ENCODE results near the gene MYPOP.
"Not testable (repeated sequence)": the region's sequence is repeated elsewhere in the genome, so short reads cannot be mapped to it uniquely, and the experiment has no call there.

MYPOP gene

DNA sequence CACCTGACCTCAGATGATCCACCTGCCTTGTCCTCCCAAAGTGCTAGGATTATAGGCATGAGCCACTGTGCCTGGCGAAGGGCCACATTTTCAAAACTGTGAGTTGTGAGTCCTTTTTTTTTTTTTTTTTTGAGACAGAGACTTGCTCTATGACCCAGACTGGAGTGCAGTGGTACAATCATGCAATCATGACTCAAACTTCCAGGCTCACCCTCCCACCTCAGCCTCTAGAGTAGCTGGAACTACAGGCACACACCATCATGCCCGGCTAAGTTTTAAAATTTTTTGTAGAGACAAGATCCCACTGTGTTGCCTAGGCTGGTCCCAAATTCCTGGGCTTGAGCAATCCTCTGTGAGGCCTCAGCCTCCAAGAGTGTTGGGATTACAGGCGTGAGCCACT is 3.8 kb upstream of the MYPOP start:
- DNase-seq = no peak

DNA sequence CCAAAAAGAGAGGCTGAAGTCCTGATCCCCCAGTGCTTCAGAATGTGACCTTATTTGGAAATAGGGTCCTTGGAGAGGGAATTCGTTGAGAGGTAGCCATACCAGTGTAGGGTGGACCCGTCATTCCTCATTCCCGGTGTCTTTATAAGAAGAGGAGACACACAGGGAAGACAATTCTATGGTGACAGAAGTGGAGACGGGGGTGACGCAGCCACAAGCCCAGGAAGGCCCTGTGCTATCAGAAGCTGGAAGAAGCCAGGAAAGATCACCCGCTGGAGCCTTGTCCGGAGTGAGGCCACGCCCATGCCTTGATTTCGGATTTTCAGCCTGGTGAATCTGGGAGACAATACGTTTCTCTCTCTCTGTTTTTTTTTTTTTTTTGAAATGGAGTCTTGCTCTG is 2.6 kb upstream of the MYPOP start:
- no peak for DNase-seq

DNA sequence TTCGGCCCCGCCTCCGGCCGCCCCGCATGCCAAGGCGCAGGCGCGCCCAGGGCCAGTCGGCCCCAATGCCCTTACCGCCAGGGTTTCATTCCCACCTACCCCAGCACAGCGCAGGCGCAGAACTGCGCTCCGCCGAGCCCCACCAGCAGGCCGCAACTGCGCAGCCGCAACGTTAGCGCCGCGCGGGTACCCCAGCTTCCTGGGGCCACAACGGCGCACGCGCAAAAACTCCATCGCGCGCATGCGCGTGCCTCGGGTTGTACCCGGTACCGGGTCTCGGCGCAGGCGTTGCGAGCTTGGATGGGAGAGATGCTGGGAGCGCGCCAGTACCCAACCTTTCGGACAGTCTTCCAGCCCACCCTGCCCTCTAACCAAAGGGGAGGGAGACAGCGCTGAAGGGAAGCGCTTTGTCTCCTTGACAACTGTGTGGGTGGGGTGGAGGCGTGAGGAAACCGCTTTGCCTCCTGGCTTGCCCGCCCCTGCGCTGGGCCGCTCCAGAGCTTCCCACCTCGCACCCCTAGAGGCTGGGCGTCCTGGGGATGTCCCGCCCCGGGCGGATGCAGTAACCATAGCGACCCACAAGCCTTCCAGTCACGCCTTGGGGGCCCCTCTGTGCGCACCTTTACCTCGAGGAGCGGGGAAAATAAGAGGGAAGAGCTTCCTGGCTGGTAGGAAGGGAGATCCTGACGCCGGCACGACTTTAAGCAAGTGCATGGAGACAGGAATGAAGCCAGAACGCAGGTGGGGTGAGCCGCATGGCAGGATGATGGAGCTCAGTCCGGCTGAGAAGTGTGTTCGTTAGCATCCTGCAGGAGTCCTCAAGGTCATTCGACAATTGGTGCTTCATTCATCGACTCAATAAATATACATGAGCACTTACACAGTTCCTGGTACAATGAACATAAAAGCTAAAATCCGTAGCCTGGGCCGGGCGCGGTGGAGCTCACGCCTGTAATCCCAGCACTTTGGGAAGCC is 525 bp upstream of the MYPOP start:
- DNase-seq = peak; percentile 99

DNA sequence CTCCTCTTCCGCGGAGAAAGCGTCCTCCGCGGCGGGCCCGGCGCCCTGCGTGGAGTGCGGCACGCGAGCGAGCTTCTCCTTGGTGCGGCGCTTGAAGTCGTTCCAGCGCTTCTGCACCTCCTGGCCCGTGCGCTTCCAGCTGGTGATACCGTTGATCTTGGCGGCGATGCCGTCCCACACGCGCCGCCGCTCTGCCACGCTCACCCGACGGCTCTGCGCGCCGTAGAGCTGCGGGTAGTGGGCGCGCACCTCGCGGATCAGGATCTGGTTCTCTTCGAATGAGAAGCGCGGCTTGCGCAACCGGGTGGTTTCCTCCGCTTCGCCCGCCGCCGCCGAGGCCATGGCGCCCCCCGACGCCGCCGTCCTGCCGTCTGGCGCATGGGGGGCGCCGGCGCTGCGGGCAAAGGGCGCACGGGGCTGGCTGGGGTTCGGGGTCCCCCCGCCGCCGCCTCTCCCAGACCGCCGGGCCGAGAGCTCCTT is 941 bp downstream of the MYPOP start:
- DNase-seq = no peak

DNA sequence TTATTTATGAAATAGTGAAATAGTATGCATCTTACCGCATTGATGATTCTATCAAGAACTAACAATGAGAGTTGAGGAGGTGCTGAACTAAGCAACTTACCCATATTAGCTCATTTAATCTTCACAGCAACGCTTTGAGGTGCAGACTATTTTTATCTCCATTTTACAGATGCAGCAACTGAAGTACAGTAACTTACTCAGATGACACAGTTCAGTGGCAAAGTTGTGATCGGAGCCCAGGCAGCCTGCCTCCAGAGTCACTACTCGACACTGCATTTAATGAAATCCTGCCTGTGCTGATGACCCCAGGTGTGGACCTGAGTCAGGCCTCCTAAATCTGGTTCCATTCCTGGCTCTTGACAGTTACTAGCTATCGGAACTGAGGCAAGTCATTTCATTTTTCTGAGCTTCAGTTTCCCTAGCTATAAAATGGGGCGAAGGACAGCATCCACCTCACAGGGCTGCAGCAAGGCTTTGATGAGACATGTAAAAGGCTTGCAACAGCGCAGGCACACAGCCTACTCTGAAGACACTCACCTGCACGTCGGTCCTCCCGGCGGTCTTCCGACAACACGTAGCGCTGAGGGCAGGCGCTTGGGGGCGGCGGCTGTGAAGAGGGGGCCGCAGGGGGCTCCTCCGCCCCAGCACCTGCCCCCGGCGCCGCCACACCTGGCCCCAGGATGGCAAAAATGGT is 1.5 kb downstream of the MYPOP start:
- DNase-seq = peak; percentile 32

DNA sequence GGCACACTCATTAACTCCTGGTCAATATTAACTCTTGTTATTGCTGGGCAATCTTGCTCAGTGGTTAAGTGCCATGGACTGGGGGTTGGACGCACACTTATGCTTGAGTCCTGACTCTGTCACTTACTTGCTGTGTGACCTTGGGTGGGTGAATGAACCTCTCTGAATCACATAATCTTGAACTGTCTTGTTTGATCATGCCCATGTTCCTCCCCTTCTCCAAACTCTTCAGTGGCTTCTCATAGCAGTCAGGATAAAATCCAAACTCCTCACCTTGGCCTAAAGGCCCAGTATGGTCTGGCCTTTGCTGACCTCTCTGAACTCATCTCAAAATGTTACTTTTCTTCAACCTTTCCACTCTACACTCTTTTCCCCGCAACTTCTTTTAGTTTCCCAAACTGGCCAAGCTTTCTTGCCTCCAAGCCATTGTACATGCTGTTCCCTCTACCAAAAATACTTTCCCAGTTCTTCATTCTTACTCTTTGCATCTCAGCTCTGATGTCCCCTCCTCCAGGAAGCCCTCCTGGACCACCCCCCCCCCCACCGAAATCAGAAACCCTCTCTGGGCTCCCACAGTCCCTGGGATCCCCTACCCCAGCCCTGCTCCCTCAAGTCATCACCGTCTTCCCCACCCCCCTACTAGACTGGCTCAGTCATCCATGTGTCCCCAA is 2.4 kb downstream of the MYPOP start:
- DNase-seq = no peak

DNA sequence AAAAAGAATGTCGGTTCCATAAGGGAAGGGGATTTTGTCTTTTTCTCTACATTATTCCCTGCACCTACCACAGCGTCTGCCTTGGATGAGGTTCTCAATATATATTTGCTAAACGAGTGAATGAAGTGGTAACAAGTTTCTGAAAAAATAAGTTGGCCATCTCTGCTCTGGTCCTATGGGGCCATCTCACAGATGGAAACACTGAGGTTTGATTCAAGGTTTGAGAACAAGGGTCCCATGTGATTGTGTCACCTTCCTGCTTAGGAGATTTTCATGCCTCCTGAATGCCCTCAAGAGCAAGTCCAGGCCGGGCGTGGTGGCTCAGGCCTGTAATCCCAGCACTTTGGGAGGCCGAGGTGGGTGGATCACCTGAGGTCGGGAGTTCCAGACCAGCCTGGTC is 3.2 kb downstream of the MYPOP start:
- DNase-seq = no peak

DNA sequence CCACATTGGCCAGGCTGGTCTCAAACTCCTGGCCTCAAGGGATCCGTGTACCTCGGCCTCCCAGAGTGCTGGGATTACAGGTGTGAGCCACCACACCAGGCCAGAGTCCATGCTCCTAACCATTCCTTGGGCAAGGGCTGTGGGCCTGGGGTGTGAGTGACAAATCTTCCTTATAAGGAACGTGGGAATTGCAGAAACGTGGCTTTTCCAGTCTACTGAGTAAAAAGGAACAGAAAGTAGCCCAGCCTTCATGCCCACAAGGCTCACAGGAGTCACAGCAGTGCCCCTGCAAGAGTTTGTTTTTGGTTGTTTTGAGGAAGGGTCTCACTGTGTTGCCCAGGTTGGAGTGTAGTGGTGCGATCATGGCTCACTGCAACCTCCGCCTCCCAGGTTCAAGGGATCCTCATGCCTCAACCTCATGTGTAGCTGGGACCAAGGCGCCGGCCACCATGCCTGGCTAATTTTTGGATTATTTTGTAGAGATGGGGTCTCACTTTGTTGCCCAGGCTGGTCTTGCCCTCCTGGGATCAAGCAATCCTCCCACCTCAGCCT is 5.1 kb downstream of the MYPOP start:
- DNase-seq = no peak

DNA sequence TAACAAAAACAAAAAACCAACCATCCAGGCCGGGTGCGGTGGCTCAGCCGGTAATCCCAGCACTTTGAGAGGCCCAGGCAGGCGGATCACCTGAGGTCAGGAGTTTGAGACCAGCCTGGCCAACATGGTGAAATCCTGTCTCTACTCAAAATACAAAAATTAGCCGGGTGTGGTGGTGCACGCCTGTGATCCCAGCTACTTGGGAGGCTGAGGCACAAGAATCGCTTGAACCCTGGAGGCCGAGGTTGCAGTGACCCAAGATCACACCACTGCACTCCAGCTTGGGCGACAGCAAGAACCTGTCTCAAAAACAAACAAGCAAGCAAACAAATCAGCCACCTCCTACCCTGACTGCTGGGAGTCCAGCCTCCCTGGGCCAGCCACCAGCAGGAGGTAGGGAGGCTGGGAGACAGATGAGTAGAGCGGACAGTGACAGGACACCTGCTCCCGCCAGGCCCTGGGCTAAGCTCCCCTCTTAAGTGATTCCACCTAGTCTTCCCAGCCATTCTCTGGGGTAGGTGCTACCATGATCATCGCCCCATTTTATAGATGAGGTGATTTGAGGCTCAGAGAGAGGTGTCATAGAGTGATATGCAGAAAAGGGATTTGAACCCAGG is 6.3 kb downstream of the MYPOP start:
- not testable (repeated sequence) for DNase-seq

DNA sequence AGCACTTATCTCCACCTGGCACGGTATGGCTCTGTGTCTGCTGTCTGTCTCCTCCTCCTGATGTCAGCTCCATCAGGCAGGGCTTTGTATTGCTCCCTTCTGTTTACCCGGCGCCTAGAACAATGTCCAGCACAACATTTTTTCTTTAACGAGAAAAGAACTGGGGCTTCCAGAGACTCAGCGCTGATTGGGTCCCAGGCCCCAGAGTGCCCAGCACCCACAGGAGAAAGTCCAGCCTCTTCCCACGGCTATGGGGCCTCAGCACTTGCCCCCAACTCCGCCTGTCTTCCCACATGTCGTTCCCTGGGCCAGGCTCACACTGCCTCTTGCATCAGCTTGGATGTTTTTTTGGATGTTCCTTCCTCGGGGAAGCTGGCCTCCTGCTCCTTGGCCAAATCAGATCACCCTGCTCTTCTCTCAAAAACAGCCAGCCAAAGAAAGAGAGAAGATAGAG is 6.9 kb downstream of the MYPOP start:
- no peak for DNase-seq

DNA sequence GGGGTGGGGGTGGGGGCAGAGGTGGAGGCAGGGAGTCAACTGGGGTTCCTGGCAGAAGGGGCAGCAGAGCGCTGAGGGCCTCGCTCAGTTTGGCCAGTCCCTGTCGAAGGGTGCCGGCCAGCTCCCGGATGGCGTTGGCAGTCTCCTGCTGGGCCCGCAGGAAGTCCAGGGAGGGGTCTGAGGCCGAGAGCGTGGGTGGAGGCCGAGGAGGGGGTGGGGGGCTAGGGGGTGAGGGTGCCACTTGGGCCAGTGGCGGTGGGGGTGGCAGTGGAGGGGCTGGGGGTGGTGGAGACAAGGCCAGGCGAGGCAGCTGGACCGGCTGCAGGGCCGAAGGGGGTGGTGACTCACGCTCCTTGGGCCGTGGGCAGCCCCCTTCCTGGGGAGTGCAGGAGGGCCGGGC is 11.5 kb downstream of the MYPOP start:
- DNase-seq = no peak

DNA sequence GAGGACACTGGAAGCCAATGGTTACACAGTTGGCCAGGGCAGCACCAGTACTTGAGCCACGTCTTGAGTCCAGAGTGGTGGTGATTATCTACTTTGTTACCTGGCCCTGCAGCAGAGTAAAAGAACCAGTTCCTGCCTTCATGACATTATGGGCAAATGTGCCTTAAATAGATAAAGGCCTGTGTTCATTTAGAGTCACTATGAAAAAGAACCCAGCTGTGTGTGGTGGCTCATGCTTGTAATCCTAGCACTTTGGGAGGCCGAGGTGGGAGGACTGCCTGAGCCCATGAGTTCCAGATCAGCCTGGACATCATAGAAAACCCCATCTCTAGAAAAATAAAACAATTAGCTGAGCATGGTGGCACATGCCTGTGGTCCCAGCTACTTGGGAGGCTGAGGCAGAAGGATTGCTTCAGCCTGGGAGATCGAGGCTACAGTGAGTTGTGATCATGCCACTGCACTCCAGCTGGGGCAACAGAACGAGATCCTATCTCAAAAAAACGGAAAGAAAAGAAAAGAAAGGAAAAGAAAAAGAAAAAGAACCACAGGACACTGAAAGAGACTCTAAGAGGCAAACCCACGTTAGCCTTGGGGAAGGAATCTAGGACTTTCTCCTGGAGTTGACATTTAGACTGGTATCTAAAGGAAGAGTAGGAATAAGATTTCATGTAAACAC is 13.1 kb downstream of the MYPOP start:
- peak; percentile 61 for DNase-seq

DNA sequence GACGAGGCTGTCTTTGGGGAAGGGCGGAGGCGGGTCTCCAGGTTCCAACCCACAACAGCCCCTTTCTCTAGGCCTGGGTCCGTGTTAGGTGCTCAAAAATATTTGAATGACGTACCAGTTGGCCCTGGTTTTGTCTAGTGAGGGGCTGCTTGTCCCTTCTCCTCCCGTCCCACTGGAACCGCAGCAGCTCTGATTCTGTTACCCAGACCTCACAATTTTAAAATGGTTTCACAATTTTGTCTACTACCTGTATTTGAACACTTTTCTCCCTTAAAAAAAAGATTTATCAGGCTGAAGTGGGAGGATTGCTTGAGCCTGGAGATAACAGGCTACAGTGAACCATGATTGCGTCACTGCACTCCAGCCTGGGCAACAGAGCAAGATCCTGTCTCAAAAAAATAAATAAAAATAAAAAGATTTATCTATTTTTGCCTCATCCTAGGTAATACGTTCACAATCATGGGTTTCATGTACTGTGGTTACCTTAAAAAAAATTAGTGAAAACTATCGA is 15.2 kb downstream of the MYPOP start:
- DNase-seq = peak; percentile 66

DNA sequence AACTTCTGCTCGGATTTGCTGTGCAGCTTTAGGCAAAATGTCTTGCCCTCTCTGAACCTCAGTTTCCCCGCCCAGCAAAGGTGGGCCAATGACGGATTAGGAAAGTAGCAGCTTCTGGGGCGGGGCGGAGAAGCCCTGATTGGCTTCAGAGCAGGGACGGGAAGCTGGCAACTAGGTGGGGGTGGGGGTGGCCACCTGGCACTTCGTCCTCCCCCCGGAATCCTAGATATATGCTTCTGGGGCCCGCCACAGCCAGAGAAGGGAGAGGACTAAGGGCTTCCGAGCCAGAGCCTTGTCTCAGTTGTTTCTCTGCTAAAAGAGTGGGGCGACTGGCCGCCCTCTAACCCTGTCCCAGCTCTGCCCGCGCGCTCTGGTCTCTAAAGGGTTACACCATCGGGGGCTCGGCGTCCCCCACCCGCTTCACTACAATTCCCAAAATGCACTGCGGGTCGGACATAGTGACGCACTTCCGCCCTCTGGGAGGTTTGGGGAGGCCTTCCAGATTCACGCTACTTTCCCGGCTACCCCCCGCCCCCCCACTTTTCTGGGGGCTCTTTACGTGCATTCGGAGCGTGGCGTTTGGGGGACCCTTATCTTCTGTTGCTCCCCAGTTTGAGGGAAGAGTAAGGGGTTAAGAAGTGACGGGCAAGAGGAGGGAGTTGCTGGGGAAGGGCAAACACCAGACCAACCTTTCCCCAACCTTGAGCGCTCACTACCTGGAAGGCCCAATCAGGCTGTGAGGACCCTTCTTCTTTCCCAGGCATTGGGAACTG is 15.8 kb downstream of the MYPOP start:
- peak; percentile 96 for DNase-seq

DNA sequence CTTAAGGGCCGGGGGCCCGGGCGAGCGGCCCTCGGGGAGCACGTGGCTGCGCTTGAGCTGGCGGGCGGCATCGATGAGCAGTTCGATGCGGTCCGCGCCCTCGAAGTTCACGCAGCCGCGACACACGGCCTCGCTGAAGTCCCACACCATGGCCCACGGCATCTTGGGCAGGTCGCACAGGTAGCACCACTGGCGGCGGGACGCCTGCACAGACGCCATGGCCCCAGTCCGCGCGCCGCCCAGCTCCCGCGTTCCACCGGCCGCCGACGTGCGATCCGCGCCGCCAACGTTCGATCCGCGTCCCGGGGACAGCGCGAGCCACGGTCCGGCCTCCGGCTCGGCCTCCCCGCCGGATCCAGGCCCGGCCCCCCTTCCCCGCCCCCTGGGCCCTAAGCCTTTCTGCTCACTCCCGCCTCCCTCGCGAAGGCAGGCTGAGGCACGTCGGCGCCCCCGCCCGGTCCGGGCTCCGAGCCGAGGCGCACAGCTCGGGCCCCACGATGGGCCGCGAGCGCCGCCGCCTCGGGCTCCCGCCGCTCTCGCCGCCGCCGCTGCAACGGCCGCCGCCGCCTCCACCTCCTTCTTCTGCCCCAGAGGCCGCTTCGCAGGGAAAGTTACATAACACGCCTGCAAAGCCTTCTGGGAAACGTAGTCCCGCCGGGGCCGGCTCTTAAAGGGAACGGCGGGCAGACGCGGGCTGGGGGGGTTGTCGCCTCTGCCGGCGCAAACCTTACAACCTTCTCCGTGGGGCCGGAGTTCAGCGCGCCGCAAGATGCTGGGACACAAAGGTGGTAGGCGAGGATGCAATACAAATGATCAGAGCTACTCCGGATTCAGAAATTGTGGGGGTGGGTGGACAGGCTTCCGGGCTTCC is 16.6 kb downstream of the MYPOP start, which contains the start of gene IRF2BP1:
IRF2BP1 (minus strand) TSS at position 586 of the 871 bp plus-strand sequence; CDS start at position 219, 367 bp downstream.
- DNase-seq = peak; percentile 97

DNA sequence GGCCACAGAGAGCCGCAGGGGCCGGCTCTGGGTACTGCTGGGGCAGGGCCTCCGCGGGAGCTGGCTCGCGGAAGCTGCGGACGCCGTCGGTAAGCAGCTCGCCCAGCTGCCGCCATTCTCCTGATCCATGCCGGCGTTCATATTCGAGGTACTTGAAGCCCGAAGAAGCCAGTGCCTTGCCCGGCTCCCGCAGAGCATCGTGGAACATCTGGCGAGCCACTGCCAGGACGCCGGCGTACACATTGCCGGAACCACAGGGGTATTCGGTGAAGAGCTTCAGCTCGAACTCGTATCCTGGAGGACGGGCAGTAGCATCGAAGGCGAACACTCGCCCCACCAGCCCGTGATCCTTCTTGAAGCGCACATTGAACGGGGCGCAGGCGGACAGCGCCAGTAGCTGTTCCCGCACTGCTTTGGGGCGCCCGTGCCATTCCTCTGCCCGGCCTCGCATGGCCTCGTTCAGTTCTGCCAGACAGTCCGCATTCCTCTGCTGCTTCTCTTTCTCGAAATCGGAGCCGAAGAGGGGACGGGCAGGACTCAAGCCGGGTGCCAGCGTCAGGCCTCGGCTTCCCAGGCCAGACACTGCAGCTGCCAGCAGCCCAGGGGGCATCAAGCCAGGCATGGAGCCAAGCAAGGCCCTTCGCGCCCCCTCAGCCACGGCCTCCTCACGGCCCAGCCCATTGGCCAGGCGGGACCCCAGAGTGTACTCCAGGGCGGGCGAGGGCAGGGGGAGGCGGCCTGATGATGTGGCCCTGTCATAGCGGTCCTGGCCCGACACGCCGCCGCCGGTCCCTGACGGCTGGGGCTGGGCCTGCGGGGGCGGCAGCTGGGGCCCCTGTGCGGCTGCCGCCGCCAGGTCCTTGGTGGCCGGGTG is 17.5 kb downstream of the MYPOP start:
- DNase-seq = peak; percentile 68

DNA sequence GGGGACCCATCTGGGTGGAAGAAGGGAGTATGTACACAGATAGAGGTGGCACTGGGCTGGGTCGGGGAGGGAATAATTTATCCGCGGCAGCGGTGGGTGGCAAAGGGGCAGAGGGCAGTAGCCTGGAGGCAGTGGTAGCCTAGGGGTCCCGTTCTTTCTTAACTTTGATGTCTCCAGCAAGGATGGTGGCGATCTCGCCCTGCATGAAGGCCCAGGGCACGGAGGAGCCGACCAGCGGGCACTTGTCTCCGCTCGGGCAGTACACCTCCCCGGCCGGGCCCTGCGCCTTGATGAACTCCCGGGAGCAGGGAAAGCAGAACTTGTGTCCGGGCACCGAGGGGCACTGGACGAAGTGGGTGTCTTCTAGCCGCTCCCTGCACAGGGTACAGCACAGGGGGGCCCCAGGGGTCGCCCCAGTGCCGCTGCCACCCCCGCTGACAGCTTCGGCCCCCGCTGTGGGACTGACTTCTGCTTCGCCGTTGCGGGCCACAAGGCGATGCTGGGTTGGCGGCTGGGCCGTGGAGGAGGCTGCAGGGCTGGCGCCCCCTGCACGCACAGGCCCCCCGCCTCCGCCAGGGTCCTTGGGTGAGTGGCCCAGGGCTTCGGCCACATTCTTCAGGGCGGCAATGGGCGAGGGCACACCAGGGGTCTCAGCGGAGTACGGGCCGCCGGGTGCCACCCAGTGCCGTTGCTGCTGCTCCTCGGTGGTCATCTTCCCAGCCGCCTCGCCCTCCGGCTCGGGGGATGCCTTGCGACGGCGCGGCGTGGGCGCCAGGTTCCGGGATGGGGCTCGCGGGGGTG is 18.3 kb downstream of the MYPOP start:
- no peak for DNase-seq

DNA sequence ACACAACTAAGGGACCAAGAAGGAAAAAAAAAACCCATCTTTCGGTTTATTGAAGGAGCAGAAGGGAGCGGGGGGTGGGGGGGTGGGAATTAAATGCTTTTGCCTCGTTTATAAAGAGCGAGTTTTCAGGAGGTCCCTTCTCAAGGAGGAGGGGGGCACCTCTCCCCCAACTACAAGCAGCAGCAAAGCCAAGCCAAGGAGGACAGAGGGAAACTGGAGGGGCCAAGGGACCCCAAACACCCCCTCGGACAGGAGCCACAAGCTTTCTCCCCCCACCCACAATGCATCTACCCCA is 18.9 kb downstream of the MYPOP start:
- no peak for DNase-seq
